NCI-H1436 (cell line): ENCODE results near the gene ERC2.

Experiments used
- DNase-seq: peaks from one replicate; lab custom pipeline; 2025; lab: John Stamatoyannopoulos, UW

ERC2 gene

GRCh38 chr3:55557549-55557948, 910.7 kb downstream of the ERC2 start:
- no peak for DNase-seq

GRCh38 chr3:55556619-55557537, 911.4 kb downstream of the ERC2 start:
- DNase-seq = no peak

DNA sequence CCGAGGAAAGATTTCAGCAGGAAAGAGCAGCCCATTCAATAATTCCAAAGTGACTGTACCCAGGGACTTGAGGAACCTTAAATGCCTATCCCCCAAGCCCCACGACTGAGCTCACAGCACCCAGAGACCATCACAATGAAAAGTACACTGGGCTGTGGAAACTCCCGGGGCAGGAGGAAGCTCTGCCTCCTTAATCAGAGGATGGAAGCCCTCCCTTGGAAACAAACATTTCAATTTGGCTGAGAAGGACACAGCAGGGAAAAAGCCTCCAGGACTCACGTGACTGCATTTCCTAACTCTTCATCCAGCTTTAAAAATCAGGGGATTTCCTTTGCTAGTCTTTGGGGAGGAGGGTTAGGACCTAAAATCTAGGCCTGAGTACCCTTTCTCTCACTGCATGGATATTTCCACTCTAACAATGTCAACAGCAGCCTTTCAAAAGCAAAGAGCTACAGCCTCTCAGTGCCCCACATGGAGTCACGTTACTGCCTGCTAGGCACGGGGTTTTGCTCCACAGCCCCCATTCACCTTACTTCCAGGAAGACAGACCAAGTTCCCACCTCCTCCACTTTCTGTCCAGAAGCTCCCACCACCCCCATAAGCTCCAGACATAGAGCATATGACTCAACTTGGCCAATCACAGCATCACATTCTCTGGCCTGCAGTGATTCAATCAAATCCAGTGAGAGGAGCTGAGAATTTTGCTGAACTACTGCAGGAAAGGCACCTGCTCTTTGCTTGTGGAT, 912.2 kb downstream of the ERC2 start:
- DNase-seq = no peak

- no peak for DNase-seq
Measured at GRCh38 chr3:55554634-55555425, 913.4 kb downstream of the ERC2 start.

GRCh38 chr3:55551644-55552043, 916.6 kb downstream of the ERC2 start:
- no peak for DNase-seq

- DNase-seq = no peak
Measured at GRCh38 chr3:55549177-55549576, 919.1 kb downstream of the ERC2 start.

DNA sequence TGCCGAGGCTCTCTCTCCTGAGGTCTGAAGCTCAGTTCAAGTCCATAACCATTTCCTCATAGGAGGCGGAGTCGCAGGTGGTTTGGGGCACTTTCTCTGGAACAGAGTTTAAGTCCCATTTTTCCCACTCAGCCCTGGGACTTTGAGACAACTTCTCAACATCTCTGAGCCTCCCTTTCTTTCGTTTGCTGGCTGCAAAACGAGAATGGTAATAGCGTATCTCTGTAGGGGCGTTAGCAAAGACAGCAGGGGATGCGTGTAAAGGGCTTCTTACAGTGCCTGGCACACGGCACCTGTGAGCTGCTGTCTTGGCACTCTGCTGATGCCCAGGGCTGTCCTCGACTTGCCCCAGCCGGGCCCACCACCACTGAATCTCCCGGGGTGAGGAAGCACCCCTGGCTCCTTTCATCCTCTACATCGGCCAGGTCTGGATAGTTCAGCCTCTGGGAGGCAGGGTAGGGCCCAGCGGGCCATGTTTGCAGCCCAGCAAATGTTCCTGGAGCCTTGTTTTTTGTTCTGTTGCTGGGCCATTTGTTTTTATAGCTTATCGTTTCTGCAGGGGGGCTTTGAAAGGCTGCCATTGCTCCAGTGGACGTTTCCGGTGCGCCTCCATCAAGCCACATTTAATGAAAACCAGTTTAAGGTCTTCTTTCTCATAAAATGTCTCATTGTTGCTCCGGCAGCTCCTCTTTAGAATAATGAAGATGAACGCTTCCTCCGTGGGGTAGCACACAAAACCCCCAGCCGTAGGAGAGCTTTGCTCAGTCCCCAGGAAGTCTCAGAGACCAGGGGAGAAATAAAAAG, 921.2 kb downstream of the ERC2 start:
- DNase-seq = no peak

- DNase-seq = no peak
Measured at GRCh38 chr3:55545995-55546394, 922.3 kb downstream of the ERC2 start.

GRCh38 chr3:55544219-55544618, 924.0 kb downstream of the ERC2 start:
- no peak for DNase-seq

DNA sequence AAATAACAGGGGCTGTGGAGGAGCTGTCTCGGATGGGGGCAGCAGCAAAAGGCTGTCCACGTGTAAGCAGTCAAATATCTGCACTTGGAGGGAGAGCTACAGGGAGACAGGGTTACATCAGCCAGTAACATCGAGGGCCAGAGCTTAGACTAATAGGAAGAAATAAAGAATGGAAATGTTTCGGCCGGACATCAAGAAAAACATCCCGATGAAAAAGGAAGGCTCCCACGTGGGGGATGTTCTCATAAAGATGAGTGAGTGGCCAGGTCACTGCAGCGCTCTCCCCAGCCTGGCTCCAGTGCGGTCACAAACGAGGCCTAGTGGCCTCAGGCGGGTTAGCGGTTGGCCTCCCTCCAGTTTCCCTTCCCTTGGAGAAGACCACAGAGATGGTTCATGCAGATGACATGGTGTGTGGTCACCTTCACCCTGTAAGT, 925.1 kb downstream of the ERC2 start:
- no peak for DNase-seq

- DNase-seq = no peak
Measured at GRCh38 chr3:55541456-55541855, 926.8 kb downstream of the ERC2 start.

- no peak for DNase-seq
Measured at GRCh38 chr3:55541016-55541415, 927.3 kb downstream of the ERC2 start.

GRCh38 chr3:55540579-55540978, 927.7 kb downstream of the ERC2 start:
- no peak for DNase-seq

DNA sequence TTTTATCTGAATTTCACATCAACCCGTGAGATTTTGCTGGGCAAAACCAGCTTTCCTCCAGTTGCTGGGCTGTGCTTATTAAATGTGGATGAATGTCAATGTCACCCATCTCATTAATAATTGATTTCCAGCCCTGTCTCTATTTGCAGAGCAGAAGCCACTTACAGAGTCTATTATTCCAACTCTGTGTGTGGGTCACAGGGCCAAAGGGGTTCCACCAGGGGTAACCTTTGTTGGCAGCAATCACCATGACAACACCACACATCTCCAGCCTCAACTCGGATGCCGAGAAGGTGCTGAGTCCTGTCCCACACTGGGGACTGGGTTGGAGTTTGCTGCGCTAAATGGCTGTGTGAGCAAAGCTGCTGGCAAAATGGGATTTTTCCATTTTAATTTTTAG, 930.1 kb downstream of the ERC2 start:
- DNase-seq = no peak

DNA sequence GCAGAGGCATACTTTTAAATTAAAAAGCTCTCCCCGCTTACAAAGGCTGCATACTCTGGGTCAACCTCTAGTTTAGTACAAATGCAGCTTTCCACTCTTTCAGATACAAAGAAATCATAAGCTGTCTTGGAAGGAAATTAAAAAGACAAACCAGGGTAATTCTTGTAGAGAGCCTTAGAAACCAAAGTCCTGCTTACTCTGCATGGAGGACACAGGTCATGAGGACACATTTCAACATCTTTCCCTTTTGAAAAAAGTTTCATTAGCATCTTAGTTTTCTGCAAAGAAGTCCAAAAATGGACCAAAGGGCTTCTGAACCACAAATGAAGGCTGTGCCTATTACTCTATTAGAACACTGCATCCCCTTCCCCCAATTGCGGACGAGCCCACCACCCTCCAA, 930.7 kb downstream of the ERC2 start:
- no peak for DNase-seq

DNA sequence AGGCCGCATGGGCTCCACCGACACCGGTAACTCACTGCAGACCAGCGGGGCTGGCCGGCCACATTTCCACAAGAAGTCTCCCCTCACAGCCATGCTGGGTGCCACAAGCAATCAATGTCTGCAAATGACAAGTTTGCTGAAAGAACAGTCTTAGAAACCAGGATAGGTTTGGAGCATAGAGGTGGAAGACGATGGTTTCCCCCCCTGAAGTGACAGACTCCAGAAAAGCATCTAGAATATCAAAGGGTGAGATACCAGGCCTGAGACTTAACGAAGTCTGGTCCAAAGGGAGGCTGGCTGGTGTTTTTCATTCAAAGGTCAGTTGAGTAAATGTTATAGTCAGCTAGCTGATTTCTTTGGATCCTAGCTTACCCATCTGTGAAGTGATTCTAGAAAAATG, 931.1 kb downstream of the ERC2 start:
- DNase-seq = no peak

DNA sequence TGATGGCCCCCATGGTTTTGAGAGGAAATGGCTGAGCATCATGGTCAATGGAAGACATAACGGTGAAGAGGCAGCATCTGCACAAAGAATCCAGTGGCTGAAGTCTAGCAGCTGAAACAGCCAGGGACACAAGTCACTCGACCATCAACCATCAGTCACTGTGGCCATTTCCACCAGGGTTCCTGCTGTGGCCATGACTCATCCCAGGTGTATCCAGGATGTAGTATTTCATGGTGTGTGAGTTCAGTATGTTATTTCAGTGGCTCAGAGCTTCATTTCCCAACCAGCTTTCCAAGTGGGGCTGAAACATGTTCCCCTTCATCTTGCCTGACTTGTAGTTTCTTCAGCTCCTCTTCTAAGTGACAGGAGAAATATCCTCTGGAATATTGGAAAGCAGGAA, 933.4 kb downstream of the ERC2 start:
- no peak for DNase-seq

DNA sequence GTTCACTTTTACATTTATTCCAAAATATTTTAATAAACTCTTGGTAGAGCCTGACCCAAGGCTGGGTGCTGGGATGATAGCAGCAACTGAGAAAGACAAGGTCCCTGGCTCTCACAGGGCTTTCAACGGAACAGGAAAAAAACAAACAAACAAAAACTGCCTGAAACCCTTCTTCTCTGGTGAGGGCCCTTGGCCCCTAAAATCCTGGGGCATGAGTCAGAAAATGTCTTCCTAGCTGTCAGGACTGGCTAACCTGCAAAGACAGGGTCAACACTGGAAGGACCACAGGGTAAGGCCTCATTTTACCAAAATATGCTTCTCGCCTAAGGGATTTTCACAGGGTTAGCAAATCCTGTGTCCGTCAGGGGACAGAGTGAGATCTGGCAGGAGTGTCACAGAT, 935.5 kb downstream of the ERC2 start:
- no peak for DNase-seq

- DNase-seq = no peak
Measured at GRCh38 chr3:55531321-55531720, 936.9 kb downstream of the ERC2 start.

DNA sequence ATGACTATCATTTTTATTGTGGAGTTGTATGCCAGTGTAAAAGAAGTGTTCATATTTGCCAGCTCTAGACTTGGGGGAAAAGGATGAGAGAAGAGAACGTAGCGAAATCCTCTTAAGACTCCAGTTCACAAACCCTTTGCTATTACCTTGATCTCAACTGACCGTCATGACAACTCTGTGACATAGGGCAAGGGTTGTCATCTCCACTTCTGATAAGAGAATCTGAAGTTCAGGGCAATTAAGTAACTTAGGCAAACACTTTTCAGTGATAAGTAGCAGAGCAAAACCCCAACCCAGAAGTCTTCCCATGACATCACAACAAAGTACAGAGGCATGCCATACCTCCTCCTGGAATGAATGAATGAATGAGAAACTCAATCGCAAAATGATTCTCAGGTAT, 940.9 kb downstream of the ERC2 start:
- DNase-seq = no peak

GRCh38 chr3:55526332-55527030, 941.8 kb downstream of the ERC2 start:
- no peak for DNase-seq
